22Rv1 (cell line): Measurements from ENCODE around the gene SSR2.

Experiments used
- H3K27ac ChIP-seq: fragments of 450-650 bp; 2 replicates; pipeline ENCODE4 v1.5.1; 2017
- ZFX ChIP-seq: fragments of 450-650 bp; IDR thresholded peaks from 2 replicates; pipeline ENCODE4 v1.6.1; 2017; ENCODE audit warnings: antibody characterized with exemption, borderline replicate concordance
- TF ChIP-seq, protein P1 (sequence below): fragments of 450-650 bp; IDR thresholded peaks from 2 replicates; pipeline ENCODE4 v1.5.1; 2017; ENCODE audit warnings: mild to moderate bottlenecking

The SSR2 gene

DNA sequence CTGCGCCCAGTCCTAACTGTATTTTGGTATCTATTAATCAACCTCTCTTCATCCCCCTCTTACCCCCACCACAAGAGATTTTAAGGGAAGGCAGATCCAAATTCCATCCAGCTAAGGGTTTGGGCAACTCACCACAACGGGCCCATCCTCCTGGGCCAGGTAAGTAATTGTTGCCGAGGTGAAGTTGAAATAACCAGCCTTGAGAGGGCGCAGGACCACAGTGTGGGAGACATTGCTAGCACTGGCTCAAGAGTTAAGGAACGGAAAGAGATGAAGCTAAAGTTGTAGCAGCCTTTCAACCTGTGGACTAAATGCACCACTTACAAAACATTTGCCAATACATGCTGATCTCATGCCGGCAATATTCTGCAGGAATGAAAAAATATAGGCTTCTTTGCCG is 5.9 kb downstream of the SSR2 start:
- H3K27ac ChIP-seq: no peak overlapping the region
- TF ChIP-seq, protein P1, sequence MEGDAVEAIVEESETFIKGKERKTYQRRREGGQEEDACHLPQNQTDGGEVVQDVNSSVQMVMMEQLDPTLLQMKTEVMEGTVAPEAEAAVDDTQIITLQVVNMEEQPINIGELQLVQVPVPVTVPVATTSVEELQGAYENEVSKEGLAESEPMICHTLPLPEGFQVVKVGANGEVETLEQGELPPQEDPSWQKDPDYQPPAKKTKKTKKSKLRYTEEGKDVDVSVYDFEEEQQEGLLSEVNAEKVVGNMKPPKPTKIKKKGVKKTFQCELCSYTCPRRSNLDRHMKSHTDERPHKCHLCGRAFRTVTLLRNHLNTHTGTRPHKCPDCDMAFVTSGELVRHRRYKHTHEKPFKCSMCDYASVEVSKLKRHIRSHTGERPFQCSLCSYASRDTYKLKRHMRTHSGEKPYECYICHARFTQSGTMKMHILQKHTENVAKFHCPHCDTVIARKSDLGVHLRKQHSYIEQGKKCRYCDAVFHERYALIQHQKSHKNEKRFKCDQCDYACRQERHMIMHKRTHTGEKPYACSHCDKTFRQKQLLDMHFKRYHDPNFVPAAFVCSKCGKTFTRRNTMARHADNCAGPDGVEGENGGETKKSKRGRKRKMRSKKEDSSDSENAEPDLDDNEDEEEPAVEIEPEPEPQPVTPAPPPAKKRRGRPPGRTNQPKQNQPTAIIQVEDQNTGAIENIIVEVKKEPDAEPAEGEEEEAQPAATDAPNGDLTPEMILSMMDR: no peak
- TF ChIP-seq ZFX: no peak

DNA sequence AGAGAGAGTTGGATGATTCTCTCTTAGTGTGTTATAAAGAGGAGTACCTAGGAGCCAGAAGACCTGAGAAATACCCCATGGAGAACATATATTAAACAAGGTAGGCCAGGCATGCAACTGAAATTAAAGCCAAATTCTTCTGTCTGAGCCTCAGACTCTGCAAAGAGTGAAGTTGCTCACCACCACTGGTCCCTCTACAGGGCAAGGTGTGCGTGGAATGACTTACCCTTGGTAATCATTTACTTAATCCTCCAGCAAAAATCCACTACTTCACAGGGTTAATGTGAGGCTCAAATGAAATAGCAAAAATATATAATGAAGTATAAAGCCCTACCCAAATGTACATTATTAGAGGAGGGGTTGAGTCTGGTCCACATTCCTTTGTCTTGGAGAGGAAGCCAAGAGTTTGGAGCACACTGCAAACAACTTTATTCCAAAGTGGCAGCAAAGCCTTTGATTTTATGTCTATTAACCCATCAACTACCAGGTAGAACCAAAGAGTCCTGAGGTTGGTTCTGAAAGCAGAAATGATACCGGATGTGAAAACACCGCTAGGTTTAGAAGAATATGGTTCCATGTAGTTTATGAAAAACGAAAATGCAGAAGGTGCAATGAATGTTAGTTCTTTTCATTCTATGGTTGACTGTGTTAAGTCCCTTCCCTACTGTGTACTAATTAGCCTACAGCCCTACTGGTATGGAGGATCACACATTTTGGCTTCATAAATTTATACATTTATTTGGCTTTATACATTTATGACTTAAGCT is 8.5 kb downstream of the SSR2 start:
- no peak overlapping the region for H3K27ac ChIP-seq
- no peak for TF ChIP-seq ZFX
- TF ChIP-seq, protein P1: no peak

DNA sequence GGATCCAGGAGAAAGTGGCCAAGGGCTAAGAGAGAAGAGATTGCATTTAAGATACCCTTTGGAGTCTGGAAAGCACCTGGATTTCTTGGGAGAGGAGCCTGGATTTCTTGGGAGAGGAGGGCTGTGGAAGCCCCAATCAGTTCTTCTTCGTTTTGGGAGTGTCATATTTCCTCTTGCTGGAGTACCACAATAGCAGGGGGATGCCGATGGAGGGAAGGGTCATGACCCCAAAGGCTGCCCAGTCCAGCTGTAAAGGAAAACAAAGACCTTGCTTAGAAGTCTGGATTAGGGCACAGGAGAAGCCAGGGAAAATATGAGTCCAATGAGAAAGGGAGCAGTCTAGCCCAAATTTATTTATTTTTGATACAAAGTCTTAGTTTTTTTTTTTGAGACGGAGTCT is 11.3 kb downstream of the SSR2 start:
- TF ChIP-seq, protein P1: no peak
- TF ChIP-seq ZFX: no peak
- H3K27ac ChIP-seq: 0 out of 2 replicates have a peak overlapping the region, but pooled peaks have one; percentile 15

DNA sequence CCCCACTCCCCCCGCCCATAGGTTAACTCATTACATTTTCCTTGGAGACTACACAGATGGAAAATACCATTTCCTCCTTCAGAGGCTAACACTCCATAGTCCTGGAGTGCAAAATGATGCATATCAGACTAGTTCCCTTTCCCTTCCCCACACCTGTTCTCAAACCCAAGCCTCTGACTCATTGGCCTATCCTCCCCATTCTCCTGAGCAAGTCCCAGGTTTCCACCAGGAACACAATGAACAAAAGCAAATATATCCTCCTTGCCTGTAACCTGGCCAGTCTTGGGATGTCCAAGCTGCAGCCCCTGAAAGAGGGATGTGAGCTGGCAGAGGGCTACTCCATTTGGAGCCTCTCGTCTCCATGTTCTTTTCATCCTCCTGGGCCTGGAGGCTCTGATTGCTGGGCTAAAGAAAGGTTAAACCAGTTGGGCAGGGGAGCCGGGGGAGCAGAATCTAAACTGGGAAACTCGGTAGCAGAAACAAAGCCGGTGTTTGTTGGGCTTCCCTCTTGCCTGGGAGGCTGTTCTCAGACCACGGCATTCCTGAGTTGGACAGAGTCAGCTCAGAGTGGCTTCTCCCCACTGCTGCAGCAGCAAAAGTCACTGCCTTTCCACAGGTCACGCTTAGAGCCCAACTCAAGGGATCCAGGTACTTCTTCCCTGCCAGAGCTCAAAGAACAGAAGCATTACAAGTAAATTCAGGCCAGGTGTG is 13.9 kb downstream of the SSR2 start:
- peak overlapping the region; percentile 42 for H3K27ac ChIP-seq
- TF ChIP-seq, protein P1: no peak
- no peak for TF ChIP-seq ZFX

DNA sequence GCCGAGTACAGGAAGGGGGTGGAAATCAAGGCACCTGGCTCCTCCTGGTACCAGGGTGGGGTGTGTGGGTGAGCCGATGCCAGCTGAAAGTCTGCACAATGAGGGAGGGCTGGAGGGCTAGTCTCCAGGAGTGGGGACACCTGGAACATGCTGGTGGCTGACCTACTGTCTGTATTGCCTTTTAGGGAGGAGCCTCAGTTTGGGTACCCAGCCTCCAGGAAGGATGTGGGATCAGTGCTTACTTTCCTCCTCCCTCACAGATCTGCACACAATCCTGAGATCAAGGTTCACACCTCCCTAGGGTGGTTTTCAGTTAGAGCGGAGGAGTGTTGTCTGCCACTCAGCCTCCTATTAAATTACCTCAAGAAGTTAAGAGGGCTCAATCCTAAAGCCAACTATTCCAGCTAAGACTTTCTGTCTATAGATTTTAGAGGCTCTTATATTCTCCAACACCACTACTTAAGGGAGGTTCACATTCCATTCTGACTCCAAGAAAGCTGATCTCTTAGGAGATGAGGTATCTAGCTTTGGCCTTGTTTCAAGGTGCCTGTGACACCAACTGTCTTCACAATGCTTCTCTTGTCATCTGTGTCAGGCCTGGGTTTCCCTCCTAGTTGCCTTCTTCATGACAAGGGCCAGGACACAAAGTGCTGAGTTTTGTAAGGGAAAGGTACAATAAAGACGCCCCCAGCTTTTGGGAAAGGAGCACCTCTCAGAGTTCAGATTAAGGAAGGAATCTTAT is 15.7 kb downstream of the SSR2 start:
- H3K27ac ChIP-seq: no peak overlapping the region
- TF ChIP-seq, protein P1: no peak
- TF ChIP-seq ZFX: no peak

DNA sequence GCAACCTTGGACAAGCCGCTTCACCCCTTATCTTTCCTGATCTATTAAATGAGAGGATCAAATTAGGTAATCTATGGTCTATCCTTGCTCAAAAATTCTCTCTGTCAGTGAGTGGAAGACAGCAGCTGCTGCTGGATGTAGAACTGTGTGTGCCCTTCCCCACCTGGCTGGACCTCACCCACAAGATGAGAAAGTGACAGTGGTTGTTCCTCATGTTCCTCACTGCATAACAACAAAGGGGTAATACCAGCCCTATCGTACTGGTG is 16.9 kb downstream of the SSR2 start:
- no peak for TF ChIP-seq ZFX
- TF ChIP-seq, protein P1: no peak
- no peak overlapping the region for H3K27ac ChIP-seq
